Fibroblast of pulmonary artery (primary cell): Measurements from ENCODE around the gene PRXL2B.
"Not testable (repeated sequence)": the region's sequence is repeated elsewhere in the genome, so short reads cannot be mapped to it uniquely, and the experiment has no call there.

Experiments
- DNase-seq: peaks from one replicate; pipeline ENCODE4 v3.0.0-alpha.2; 2010; ENCODE audit warnings: low read depth
- H3K4me3 ChIP-seq: replicated peaks from 2 replicates; pipeline ENCODE4 v1.5.1; 2011; ENCODE audit warnings: low read depth, mild to moderate bottlenecking, control low read depth, low read length, moderate library complexity
- TF ChIP-seq, protein P1 (sequence below): IDR thresholded peaks from 2 replicates; pipeline ENCODE4 v1.5.1; 2011; ENCODE audit warnings: mild to moderate bottlenecking, control low read depth, low read length, inconsistent platforms; ENCODE audit errors: missing control alignments

The PRXL2B gene

DNA sequence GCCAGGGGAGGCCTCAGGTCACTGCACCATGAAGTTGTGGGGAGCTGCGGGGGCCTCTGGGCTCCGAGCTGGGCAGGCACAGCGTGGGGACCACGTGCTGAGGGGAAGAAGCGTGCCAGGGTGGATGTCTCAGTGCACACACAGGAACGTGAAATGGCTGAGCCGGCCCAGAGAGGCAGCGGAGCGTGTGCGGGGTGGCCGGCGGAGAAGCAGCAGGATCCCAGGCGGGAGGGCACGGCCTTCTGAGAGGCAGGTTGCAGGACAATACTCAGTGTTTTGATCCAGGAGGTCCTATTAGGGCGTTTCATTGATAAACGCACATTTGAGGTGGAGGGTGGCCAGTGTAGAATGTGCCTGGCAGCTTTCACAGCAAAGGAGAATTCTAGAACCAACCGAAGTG is 17.5 kb upstream of the PRXL2B start:
- no peak overlapping the region for H3K4me3 ChIP-seq
- TF ChIP-seq, protein P1, sequence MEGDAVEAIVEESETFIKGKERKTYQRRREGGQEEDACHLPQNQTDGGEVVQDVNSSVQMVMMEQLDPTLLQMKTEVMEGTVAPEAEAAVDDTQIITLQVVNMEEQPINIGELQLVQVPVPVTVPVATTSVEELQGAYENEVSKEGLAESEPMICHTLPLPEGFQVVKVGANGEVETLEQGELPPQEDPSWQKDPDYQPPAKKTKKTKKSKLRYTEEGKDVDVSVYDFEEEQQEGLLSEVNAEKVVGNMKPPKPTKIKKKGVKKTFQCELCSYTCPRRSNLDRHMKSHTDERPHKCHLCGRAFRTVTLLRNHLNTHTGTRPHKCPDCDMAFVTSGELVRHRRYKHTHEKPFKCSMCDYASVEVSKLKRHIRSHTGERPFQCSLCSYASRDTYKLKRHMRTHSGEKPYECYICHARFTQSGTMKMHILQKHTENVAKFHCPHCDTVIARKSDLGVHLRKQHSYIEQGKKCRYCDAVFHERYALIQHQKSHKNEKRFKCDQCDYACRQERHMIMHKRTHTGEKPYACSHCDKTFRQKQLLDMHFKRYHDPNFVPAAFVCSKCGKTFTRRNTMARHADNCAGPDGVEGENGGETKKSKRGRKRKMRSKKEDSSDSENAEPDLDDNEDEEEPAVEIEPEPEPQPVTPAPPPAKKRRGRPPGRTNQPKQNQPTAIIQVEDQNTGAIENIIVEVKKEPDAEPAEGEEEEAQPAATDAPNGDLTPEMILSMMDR = no peak
- no peak for DNase-seq

DNA sequence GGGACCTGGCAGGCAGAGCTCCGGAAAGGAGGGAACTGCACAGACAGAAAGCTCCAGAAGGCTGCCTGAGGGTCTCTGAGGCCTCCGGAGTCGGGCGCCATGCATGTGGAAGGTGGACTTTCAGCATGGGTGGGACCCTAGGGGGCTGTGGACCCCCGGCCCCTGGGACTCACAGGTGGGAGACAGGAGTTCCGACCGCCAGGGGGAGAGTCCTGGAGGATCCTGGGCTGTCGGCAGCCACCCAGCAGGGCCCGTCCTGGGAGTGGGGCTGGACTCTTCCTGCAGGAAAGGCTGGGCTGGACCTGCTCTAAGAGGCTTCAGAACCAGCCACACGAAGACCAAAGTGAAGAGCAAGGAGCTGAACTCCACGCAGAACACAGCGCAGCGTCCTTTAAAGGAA is 16.9 kb upstream of the PRXL2B start:
- DNase-seq, H3K4me3 ChIP-seq: not testable (repeated sequence)

DNA sequence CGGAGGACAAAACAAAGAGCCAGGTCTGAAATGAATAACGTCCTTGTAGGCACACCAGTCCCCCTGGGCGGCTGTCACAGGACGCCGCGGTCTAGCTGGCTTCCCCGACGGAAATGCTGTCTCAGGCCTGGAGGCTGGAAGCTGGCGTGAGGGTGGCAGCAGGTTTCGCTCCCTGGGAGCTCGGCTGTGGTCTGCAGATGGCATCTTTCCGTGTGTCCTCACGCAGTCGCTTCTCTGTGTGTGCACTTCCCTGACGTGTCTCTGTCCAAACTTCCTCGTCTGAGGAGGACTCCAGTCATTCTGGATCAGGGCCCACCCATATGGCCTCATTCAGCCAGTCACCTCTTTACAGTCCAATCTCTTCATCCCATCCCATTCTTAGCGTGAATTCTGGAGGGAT is 16.2 kb upstream of the PRXL2B start:
- no peak overlapping the region for H3K4me3 ChIP-seq
- no peak for DNase-seq
- TF ChIP-seq, protein P1 = no peak

DNA sequence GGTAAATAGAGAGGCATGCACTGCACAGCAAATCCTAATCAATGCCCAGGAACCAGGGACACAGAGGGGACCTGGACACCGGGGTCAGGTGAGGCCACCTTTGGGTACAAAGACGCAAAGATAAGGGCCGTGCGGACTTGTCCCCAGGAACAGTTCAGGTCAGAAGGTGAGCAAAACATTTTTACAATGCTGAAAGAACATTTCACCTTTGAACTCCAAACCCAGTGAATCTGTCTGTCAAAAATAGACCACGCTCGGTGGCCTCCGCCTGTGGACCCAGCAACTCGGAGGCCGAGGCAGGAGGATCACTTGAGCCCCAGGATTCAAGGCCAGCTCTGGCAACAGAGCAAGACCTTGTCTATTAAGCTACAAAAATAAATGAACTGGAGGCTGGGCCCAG is 15.2 kb upstream of the PRXL2B start:
- no peak for DNase-seq
- TF ChIP-seq, protein P1 = no peak
- H3K4me3 ChIP-seq = no peak overlapping the region

DNA sequence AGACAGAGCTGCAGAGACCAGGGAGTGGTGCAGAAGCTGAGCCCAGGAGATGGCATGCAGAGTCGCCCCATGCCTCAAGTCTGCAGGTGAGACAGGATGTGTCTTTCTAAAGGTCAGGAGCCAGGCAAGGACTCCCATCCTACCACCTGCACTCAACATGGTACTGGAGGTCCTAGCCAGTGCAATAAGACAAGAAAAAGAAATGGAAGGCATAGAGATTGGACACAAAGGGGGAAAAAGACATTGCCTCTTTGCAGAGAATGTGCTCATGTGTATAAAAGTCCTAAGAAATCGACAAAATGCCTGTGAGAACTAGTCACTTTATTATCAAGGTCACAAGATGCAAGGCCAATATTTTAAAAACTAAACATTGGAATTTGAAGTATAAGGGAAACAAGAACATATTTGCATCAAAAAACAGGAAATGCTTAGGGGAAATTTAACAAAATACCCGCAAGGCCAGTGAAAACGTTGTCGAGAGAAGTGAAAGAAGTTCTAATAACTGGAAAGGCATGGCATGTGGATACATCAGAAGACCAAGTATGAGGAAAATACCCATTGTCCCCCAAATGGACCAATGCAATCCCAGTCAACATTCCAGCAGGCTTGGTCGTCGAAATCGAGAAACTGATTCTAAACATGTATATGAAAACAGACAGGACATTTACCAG is 13.2 kb upstream of the PRXL2B start:
- TF ChIP-seq, protein P1 = no peak

DNA sequence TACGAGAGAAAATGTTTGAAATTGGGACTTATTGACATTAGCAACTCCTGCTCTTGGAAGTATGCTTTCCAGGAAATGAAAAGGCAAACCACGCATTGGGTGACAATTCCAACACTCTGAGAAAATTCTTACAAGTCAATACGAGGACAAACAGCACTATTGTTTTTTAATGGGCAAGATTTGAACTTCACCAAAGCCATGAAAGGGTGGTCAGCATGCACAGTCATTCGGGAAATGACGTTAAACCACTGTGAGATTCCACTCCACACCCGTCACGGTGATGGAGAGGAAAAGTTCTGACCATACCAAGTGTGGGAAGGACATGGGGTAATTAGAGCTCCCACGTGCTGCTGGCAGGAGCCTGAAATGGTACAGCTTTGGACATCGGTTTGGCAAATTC is 12.2 kb upstream of the PRXL2B start:
- peak; percentile 26 for DNase-seq
- no peak overlapping the region for H3K4me3 ChIP-seq
- TF ChIP-seq, protein P1 = no peak

More for the DNA sequence above, 13.2 kb upstream of the PRXL2B start:
- H3K4me3 ChIP-seq = no peak overlapping the region
- DNase-seq = no peak

DNA sequence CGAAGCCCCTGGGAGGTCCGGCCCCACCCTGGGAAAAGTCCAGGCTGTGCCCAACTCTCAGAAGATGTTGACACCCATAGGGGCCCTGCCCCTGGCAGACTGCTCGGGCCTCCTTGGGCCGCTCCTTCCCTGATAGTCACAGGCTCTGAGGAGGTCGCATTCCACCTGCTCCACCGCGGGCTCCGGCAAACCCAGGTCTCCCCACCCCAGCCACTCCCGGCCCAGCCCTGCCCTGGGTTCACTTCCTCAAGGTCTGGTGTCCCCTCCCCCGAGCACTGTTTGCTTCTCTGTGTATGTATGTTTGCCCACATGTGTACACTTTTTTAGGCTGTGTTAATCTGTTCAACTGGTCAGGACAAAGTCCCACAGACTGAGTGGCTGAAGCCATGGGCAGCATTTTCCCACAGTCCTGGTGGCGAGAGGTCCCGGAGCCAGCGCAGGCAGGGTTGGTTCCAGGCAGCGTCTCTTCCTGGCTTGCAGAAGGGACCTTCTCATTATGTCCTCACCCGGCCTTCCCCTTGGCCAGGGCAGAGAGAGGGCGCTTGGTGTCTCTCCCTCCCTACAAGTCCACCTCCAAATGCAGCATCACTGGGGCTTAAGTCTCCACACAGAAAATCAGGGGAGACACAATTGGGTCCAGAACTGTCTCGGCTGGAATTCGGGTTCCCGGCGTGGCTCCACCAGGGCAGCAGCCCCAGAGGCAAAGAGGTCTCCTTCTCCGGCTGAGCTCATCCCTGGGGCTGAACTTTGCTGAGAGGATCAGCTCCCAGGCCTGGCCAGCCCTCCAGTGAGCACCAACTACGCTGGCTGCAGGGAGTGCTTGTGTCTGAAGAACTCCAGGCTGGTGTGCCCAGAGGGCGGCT is 10.5 kb upstream of the PRXL2B start:
- TF ChIP-seq, protein P1 = no peak
- H3K4me3 ChIP-seq = no peak overlapping the region
- DNase-seq = no peak

DNA sequence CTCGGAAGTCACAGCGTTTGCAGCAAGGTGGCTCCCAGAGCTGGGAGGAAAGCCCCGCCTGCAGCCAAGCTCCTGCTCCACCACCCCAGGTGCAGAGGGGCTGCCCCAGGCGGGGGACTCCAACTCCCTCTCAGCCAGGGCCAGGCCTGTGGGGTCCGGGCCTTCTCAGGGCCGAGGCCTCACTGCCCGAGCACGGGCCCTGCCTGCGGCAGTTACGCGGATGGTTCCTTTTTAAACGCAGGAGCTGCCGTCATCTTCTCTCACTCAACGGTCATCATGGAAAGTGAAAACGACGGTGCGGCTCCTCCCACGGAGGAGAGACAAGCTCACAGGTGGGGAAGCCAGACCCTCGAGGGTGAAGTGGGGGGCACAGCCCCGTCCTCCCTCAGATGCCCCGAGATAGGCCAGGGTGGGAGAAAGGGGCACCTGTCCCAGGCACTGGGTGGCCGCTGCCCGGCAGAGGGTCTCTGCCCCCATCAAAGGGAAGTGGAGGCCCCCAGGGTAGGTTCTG is 9.0 kb upstream of the PRXL2B start:
- not testable (repeated sequence) for H3K4me3 ChIP-seq, DNase-seq
